ENCODE data around the gene ASIC1. TPM values are rescaled to one million over a fixed set of nuclear protein-coding genes. Genes with fewer than 3 reads are reported as not detected.
"Not testable (repeated sequence)": the region's sequence is repeated elsewhere in the genome, so short reads cannot be mapped to it uniquely, and the experiment has no call there.

The ASIC1 gene
- total RNA-seq, 1 donor: under 0.01 TPM

DNA sequence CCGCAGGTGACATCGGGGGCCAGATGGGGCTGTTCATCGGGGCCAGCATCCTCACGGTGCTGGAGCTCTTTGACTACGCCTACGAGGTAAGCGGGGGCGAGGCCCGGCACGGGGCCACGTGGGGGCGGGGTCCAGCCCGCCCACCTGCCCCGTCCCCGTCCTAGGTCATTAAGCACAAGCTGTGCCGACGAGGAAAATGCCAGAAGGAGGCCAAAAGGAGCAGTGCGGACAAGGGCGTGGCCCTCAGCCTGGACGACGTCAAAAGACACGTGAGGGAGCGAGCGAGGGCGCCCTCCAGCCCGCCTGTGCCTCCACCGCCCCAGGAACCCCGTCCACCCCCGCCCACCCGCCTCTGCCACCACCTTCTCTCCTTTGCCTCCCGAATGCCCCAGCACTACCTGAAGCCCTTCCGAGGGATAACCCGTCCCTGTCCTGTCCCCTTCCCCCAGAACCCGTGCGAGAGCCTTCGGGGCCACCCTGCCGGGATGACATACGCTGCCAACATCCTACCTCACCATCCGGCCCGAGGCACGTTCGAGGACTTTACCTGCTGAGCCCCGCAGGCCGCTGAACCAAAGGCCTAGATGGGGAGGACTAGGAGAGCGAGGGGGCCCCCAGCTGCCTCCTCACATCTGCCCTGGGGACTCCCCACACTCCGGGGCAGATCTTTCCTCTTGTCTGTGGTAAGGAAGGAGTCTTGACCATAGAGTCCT lies 23.9 kb downstream of the ASIC1 start:
- H3K4me3 ChIP-seq (ENCODE audit: low read length): no peak overlapping the region
- peaks cover 13% of the 10 kb centered on the region for H3K4me1 ChIP-seq (ENCODE audit: insufficient read depth, low read length)
- H3K9me3 ChIP-seq (ENCODE audit: low read depth, low read length): no peaks in the 10 kb centered on the region
- H3K27me3 ChIP-seq (ENCODE audit: insufficient read depth, low read length): no peaks in the 10 kb centered on the region

DNA sequence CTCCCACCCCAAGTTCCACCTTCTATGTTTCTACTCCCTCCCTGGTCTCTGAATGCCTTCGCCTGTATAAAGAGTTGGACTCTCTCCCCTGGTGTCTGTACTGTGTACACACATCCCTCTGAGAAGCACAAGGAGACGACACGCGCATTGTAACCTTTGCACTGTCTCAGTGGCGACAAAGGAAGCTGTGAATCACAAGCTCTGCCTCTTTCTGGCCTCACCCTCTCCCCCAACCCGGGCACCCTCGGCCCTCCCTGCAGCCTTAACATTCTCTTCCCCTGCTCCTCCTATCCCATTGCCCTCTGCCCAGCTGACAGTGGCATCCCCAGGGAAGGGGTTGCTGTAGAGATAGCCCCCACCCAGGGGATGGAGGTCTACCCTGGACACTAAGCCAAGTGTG lies 25.2 kb downstream of the ASIC1 start:
- no peaks in the 10 kb centered on the region for H3K27me3 ChIP-seq (ENCODE audit: insufficient read depth, low read length)
- no peaks in the 10 kb centered on the region for H3K9me3 ChIP-seq (ENCODE audit: low read depth, low read length)
- peaks cover 13% of the 10 kb centered on the region for H3K4me1 ChIP-seq (ENCODE audit: insufficient read depth, low read length)
- no peak overlapping the region for H3K4me3 ChIP-seq (ENCODE audit: low read length)

DNA sequence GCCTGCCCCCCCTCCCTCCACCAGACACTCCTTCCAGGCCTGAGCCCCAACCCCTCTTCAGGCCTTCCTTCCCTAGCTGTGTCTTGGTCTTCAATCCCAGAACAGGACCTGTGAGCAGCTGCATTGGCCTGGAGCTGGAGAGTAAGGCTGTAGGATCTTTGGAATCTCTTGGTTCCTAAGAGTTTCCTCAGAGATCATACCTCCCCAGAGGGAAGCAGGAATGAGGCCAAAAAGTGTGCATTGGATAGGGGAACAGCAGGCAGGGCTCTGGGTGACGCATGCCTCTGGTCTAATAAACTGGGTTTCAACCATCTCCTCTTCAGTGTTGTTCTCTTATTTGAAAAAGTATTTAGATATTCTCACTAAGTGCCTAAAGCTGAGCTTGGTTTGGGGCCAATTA lies 25.9 kb downstream of the ASIC1 start:
- Histone ChIP-seq H3K27me3 (ENCODE audit: insufficient read depth, low read length) (no peaks in the 10 kb centered on the region), H3K4me3 (ENCODE audit: low read length) (no peak overlapping the region), H3K4me1 (ENCODE audit: insufficient read depth, low read length) (peaks cover 13% of the 10 kb centered on the region), H3K9me3 (ENCODE audit: low read depth, low read length) (no peaks in the 10 kb centered on the region)

DNA sequence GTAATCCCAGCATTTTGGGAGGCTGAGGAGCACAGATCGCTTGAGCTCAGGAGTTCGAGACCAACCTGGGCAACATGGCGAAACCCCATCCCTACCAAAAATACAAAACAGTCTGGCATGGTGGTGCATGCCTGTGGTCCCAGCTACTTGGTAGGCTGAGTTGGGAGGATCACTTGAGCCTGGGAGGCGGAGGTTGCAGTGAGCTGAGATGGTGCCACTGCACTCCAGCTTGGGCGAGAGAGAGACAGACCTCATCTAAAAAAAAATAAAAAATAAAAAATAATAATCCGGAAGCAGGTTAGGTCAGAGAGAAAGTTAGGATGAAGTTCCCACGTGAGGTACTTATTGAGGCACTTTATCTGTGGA lies 27.0 kb downstream of the ASIC1 start:
- not testable (repeated sequence) for H3K27me3 ChIP-seq (ENCODE audit: insufficient read depth, low read length); H3K9me3 ChIP-seq (ENCODE audit: low read depth, low read length)
- peaks cover 13% of the 10 kb centered on the region for H3K4me1 ChIP-seq (ENCODE audit: insufficient read depth, low read length)
- H3K4me3 ChIP-seq (ENCODE audit: low read length): peak overlapping the region; percentile 69

DNA sequence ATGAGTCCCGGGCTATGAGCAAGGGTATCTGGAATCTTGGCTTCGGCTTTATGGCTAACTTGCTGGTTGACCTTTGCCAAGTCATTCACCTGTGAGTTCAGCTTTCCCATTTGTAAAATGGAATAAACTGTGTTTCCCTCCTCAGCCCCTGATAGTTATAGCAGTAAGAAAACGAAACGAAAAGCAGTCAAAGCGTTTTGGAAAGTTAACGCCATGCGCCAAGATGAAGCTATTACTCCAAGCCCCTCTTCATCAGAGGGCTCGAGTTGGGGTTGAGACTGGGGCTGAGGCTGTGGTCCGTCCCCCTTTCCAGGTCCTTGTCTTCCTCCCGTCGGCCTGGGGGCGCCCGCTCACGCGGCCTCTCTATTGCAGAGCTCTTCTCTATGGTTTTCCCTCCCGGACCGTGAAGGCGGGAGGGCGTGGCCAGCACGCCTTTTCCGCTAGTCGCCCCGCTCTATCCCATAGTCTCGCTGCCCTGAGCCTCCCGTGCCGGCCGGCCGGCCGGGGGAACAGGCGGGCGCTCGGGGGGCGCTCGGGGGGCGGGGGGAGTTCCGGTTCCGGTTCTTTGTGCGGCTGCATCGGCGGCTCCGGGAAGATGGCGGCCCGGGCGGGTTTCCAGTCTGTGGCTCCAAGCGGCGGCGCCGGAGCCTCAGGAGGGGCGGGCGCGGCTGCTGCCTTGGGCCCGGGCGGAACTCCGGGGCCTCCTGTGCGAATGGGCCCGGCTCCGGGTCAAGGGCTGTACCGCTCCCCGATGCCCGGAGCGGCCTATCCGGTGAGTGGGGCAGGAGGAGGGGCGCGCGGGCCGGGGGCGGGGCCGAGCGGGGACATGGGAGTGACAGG lies 27.6 kb downstream of the ASIC1 start, which contains the start of gene SMARCD1:
Gene SMARCD1, plus strand, starts transcription at position 568 of the 840 bp plus-strand sequence. Its CDS starts 28 bp downstream, at position 596.
- H3K9me3 ChIP-seq (ENCODE audit: low read depth, low read length): no peaks in the 10 kb centered on the region
- H3K27me3 ChIP-seq (ENCODE audit: insufficient read depth, low read length): no peaks in the 10 kb centered on the region
- peak within 1 kb of the TSS; percentile 69 for H3K4me3 ChIP-seq (ENCODE audit: low read length)
- peaks cover 13% of the 10 kb centered on the region for H3K4me1 ChIP-seq (ENCODE audit: insufficient read depth, low read length)

DNA sequence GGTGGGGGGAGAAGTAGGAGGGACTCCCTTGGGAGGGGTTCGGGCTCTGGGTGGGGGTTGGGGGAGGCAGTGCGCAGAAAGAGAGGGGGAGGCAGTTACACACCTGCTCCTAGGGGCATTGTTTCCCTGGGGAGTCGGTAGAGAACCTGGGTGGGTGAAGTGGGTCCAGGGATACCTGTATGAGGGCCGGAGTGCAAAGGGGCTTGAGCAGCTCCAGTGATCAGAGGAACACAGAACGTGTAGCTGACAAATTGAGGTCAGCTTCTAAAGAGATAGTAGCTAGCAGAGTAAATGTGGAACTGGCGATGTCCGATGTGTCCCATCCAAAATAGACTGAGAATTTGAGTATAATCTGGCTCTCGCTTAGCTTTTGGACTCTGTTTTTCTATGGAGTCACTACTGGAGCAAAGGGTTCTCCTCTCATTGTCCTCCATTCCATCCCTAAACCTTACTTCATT lies 28.2 kb downstream of the ASIC1 start:
- Histone ChIP-seq H3K9me3 (ENCODE audit: low read depth, low read length) (no peaks in the 10 kb centered on the region), H3K4me1 (ENCODE audit: insufficient read depth, low read length) (peaks cover 13% of the 10 kb centered on the region), H3K4me3 (ENCODE audit: low read length) (no peak overlapping the region), H3K27me3 (ENCODE audit: insufficient read depth, low read length) (no peaks in the 10 kb centered on the region)

DNA sequence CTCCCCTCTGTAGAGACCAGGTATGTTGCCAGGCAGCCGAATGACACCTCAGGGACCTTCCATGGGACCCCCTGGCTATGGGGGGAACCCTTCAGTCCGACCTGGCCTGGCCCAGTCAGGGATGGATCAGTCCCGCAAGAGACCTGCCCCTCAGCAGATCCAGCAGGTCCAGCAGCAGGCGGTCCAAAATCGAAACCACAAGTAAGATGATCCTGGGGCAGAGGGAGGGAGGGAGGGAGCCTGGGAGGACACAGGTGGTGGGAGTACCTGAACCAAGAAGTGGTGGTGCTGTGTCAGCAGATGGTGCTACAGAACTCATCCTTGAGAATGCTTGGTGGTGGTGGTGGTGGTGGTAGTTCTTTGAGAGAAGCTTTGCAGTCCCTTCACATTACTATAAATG lies 28.8 kb downstream of the ASIC1 start:
- Histone ChIP-seq H3K4me1 (ENCODE audit: insufficient read depth, low read length) (peaks cover 13% of the 10 kb centered on the region), H3K27me3 (ENCODE audit: insufficient read depth, low read length) (no peaks in the 10 kb centered on the region), H3K4me3 (ENCODE audit: low read length) (no peak overlapping the region), H3K9me3 (ENCODE audit: low read depth, low read length) (no peaks in the 10 kb centered on the region)

DNA sequence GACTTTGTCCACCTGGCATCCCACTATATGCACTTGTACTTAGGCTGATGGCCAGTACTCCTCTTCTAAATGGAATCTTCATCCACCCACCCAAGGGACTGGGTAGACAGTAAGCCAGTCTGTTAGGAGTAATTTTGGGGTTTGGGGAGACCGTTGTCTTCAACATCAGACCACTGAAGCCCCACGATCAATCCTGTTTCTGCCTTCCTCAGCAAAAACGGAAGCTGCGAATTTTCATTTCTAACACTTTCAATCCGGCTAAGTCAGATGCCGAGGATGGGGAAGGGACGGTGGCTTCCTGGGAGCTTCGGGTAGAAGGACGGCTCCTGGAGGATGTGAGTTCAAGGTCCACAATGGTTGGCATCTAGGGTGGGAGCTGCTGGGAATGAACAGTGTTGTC lies 29.8 kb downstream of the ASIC1 start:
- peaks cover 13% of the 10 kb centered on the region for H3K4me1 ChIP-seq (ENCODE audit: insufficient read depth, low read length)
- no peaks in the 10 kb centered on the region for H3K27me3 ChIP-seq (ENCODE audit: insufficient read depth, low read length)
- H3K9me3 ChIP-seq (ENCODE audit: low read depth, low read length): no peaks in the 10 kb centered on the region
- H3K4me3 ChIP-seq (ENCODE audit: low read length): no peak overlapping the region

DNA sequence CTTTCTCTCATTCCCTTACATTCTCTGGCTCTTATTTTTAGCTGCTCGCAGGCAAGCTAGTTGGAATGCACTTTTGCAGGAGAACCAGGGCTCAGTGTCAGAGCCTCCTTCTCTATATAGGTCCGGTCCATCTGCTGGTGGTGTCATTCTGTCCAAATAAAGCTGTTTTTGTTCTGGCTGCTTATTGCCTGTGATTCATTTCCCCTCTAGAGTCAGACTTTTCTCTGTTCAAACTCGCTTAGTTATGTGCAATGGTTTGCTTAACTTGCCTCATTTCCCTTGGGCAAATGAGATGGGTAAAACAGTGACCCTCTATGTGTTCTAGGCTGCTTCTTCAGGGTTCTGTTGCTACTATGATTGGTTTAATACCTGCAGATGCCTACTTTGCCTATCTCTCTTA lies 30.6 kb downstream of the ASIC1 start:
- H3K9me3 ChIP-seq (ENCODE audit: low read depth, low read length): no peaks in the 10 kb centered on the region
- peaks cover 13% of the 10 kb centered on the region for H3K4me1 ChIP-seq (ENCODE audit: insufficient read depth, low read length)
- H3K4me3 ChIP-seq (ENCODE audit: low read length): no peak overlapping the region

DNA sequence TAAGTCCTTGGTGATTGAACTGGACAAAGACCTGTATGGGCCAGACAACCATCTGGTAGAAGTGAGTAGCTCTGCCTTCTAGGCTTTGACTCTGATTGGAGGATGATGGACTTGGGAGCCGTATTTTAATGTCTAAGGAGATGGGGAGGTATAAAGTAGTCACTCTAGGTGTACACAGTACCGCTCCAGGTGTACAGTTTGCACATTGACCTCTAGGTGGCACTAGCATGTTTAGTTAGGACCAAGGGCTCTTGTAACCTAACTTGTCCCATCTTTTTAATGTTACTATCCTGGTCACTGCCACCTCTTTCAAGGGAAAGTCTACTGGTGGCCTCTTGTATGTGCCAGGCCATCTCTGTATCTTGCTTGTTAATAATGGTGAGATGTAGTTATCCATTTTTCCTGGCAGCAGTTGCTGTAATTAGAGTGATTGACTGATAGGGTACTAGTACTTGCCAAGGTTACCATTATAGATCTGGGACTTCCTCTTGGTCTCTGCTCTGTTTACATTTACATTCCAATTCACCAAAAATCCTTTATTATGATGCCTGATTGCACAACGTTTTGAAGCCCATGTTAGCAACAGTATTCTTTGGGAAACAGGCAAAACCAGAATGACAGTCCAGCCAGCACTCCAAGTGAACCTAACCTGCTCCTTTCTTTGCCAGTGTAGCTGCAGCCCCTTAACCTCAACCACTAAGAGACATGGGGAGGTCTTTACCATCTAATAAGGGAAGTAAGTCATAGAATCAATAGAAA lies 31.4 kb downstream of the ASIC1 start:
- no peaks in the 10 kb centered on the region for H3K27me3 ChIP-seq (ENCODE audit: insufficient read depth, low read length)
- no peaks in the 10 kb centered on the region for H3K9me3 ChIP-seq (ENCODE audit: low read depth, low read length)
- H3K4me3 ChIP-seq (ENCODE audit: low read length): no peak overlapping the region
- H3K4me1 ChIP-seq (ENCODE audit: insufficient read depth, low read length): peaks cover 13% of the 10 kb centered on the region

More for the DNA sequence above, 30.6 kb downstream of the ASIC1 start:
- no peaks in the 10 kb centered on the region for H3K27me3 ChIP-seq (ENCODE audit: insufficient read depth, low read length)

DNA sequence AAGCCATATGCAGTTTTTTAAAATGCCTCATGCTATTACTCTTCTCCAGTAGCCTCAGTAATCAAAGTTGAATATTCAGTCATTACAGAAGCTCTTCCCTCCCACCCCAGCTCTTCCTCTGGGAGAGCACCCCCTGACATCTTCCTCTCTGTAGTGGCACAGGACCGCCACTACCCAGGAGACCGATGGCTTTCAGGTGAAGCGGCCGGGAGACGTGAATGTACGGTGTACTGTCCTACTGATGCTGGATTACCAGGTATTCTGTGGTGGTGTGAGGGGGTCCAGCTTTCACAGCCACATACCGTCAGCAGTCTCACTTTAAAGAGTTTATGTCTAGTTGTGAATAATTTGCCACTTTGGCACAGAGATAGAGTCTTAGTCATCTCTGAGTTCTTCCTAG lies 32.3 kb downstream of the ASIC1 start:
- H3K9me3 ChIP-seq (ENCODE audit: low read depth, low read length): no peaks in the 10 kb centered on the region
- H3K27me3 ChIP-seq (ENCODE audit: insufficient read depth, low read length): no peaks in the 10 kb centered on the region
- H3K4me3 ChIP-seq (ENCODE audit: low read length): no peak overlapping the region
- peaks cover 7% of the 10 kb centered on the region for H3K4me1 ChIP-seq (ENCODE audit: insufficient read depth, low read length)

DNA sequence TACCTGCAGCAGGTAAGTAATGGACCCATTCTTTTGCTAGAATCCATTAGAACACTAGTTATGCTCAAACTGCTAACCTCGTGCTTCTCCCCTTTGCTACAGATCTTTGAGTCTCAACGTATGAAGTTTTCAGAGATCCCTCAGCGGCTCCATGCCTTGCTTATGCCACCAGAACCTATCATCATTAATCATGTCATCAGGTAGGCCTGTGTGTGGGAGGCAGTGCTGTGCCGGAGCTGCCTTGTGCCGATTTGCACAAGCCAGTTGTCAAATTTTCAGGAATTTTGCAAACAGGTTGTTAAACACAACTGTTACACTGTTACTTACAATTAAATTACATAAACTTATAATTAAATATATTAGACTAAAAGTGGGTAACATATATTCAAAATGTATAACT lies 33.0 kb downstream of the ASIC1 start:
- Histone ChIP-seq H3K4me1 (ENCODE audit: insufficient read depth, low read length) (peaks cover 6% of the 10 kb centered on the region), H3K4me3 (ENCODE audit: low read length) (no peak overlapping the region), H3K9me3 (ENCODE audit: low read depth, low read length) (no peaks in the 10 kb centered on the region), H3K27me3 (ENCODE audit: insufficient read depth, low read length) (no peaks in the 10 kb centered on the region)

DNA sequence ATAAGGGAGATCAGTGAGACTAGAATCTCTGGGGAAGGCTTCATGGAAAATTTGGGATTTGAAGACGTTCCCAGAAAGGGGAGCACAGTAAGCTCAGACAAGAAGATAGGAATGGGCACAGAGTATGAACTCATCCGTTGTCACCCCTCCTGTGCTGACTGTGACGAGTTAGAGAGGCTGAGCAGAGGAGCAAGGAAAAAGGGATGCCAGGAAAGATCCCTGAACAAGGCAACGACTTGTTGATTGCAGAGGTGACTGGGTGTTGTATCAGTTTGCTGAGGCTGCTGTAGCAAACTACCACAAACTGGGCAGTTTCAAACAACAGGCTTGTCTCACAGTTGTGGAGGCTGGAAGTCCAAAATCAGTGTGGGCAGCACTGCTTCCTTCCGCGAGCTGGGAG lies 40.6 kb downstream of the ASIC1 start:
- no peak overlapping the region for H3K4me3 ChIP-seq (ENCODE audit: low read length)
- no peaks in the 10 kb centered on the region for H3K9me3 ChIP-seq (ENCODE audit: low read depth, low read length)
- H3K4me1 ChIP-seq (ENCODE audit: insufficient read depth, low read length): no peaks in the 10 kb centered on the region
- no peaks in the 10 kb centered on the region for H3K27me3 ChIP-seq (ENCODE audit: insufficient read depth, low read length)

DNA sequence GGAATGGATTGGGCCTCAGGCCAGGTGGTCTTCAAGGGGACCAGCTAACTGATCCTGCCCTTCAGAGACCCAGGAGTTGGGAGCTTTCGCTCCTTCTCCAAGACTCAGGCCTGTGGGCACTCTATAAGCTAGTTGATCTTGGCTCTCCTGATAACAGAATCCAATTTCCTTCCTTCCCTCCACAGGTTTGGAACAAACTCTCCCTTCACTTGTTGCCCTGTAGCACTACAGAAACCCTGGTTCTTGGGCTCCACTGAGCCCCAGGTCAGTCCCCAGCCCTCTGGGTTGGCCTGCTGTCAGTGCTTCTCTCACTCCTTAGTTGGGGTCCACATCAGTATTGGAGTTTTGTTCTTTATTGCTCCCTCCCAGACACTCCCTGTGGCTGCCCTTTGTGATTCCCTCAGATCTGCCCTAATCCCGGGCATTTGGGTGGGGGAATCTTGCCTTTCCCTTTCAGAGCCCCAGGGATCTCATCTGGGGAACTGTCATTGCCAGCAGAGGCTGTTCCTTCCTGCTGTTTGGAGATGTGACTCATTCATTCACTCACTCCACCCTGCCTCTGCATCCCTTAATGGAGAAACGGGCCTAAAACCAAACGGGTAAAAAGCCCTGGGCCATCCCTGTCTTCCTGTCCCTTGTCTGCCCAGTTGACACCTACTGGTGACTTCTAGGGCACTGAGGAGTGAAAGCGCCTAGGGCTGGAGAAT lies 42.1 kb downstream of the ASIC1 start:
- H3K27me3 ChIP-seq (ENCODE audit: insufficient read depth, low read length): no peaks in the 10 kb centered on the region
- H3K9me3 ChIP-seq (ENCODE audit: low read depth, low read length): no peaks in the 10 kb centered on the region
- H3K4me3 ChIP-seq (ENCODE audit: low read length): no peak overlapping the region
- no peaks in the 10 kb centered on the region for H3K4me1 ChIP-seq (ENCODE audit: insufficient read depth, low read length)
